DOHH2 (cell line): ENCODE measurements around the gene KIF24.
A peak's percentile ranks its signal among the peaks of the same experiment; 100 is the strongest.

Experiments used
- H3F3A ChIP-seq: fragments of 200-600 bp; sonication (generic), shearing (Covaris generic); 2 replicates; pipeline ENCODE4 v1.6.0; 2016; ENCODE audit warnings: antibody characterized with exemption, mild to moderate bottlenecking; ENCODE audit not compliant: control insufficient read depth, insufficient read depth
- H3K27ac ChIP-seq: fragments of 200-600 bp; sonication (generic); 2 replicates; pipeline ENCODE4 v1.5.1; 2014; ENCODE audit warnings: low read depth, mild to moderate bottlenecking, low read length, moderate library complexity
- H3K27me3 ChIP-seq: fragments of 200-600 bp; sonication (generic); 2 replicates; pipeline ENCODE4 v1.6.1; 2014; ENCODE audit warnings: mild to moderate bottlenecking, low read length, mixed read lengths; ENCODE audit not compliant: control insufficient read depth
- H3K36me3 ChIP-seq: fragments of 200-600 bp; sonication (generic); 2 replicates; pipeline ENCODE4 v1.6.1; 2014; ENCODE audit warnings: mild to moderate bottlenecking, low read length, moderate library complexity, mixed read lengths; ENCODE audit not compliant: control insufficient read depth
- H3K4me1 ChIP-seq: fragments of 200-600 bp; sonication (generic); 2 replicates; pipeline ENCODE4 v1.6.1; 2014; ENCODE audit warnings: mild to moderate bottlenecking, low read length, mixed read lengths; ENCODE audit not compliant: control insufficient read depth
- H3K4me2 ChIP-seq: fragments of 200-600 bp; sonication (generic); 2 replicates; pipeline ENCODE4 v1.6.0; 2014; ENCODE audit warnings: mild to moderate bottlenecking, low read length, moderate library complexity
- H3K4me3 ChIP-seq: fragments of 200-600 bp; sonication (generic); 2 replicates; pipeline ENCODE4 v1.5.1; 2014; ENCODE audit warnings: mild to moderate bottlenecking, low read length, mixed read lengths
- H3K79me2 ChIP-seq: fragments of 200-600 bp; sonication (generic); 2 replicates; pipeline ENCODE4 v1.6.1; 2014; ENCODE audit warnings: mild to moderate bottlenecking, low read length, mixed read lengths; ENCODE audit not compliant: control insufficient read depth
- H3K9me2 ChIP-seq: fragments of 200-600 bp; sonication (generic); replicated peaks from 2 replicates; pipeline ENCODE4 v1.6.1; 2014; ENCODE audit warnings: mild to moderate bottlenecking, low read length, mixed read lengths; ENCODE audit not compliant: control insufficient read depth
- H3K9me3 ChIP-seq: fragments of 200-600 bp; sonication (generic); 2 replicates; pipeline ENCODE4 v1.6.1; 2014; ENCODE audit warnings: antibody characterized with exemption, low read length, mixed read lengths; ENCODE audit not compliant: control insufficient read depth, insufficient read depth
- H4K20me1 ChIP-seq: fragments of 200-600 bp; sonication (generic); 2 replicates; pipeline ENCODE4 v1.6.0; 2014; ENCODE audit warnings: low read depth, mild to moderate bottlenecking, antibody characterized with exemption, low read length, moderate library complexity; ENCODE audit not compliant: control insufficient read depth, insufficient read depth
- CTCF ChIP-seq: fragments of 200-600 bp; sonication (generic); IDR thresholded peaks from one replicate; pipeline ENCODE4 v1.5.1; 2014; ENCODE audit warnings: antibody characterized with exemption, mild to moderate bottlenecking, low read depth, low read length; ENCODE audit not compliant: poor library complexity, severe bottlenecking
- EZH2phosphoT487 ChIP-seq: fragments of 200-600 bp; sonication (generic); IDR thresholded peaks from 2 replicates; pipeline ENCODE4 v1.6.1; 2017; ENCODE audit warnings: borderline replicate concordance, mild to moderate bottlenecking, antibody characterized with exemption, low read length, moderate library complexity, mixed read lengths

Gene KIF24

GRCh38 chr9:34376596-34377403 lies 47.7 kb upstream of the KIF24 start, which contains the start of gene MYORG:
Gene MYORG (minus strand): TSS chr9:34376898. CDS start chr9:34372943, 3,955 bp downstream.
- no peaks in the 10 kb centered on the region for H3K36me3 ChIP-seq
- peaks cover 44% of the 10 kb centered on the region for H3K4me1 ChIP-seq
- H3K27me3 ChIP-seq, result peaks cover 14% of the 10 kb centered on the region
- H3K27ac ChIP-seq, result no peak within 1 kb of the TSS
- H3F3A ChIP-seq, result no peaks in the 10 kb centered on the region
- no peaks in the 10 kb centered on the region for H3K9me2 ChIP-seq
- H3K4me3 ChIP-seq, result peak within 1 kb of the TSS; percentile 77
- peak within 1 kb of the TSS; percentile 83 for H3K4me2 ChIP-seq
- TF ChIP-seq CTCF (no peak), EZH2phosphoT487 (no peak)
- no peaks in the 10 kb centered on the region for H3K79me2 ChIP-seq
- H4K20me1 ChIP-seq, result no peaks in the 10 kb centered on the region
- H3K9me3 ChIP-seq, result no peaks in the 10 kb centered on the region

- Histone ChIP-seq H3K4me3 (peak overlapping the region; percentile 77), H3K79me2 (no peaks in the 10 kb centered on the region), H3K27ac (no peak overlapping the region)
Measured at GRCh38 chr9:34375901-34376595, 47.0 kb upstream of the KIF24 start.

GRCh38 chr9:34374905-34375552 lies 46.0 kb upstream of the KIF24 start:
- no peaks in the 10 kb centered on the region for H3K27me3 ChIP-seq
- TF ChIP-seq EZH2phosphoT487 (no peak), CTCF (no peak)
- no peaks in the 10 kb centered on the region for H4K20me1 ChIP-seq
- H3K79me2 ChIP-seq, result no peaks in the 10 kb centered on the region
- H3K36me3 ChIP-seq, result no peaks in the 10 kb centered on the region
- peaks cover 31% of the 10 kb centered on the region for H3K4me1 ChIP-seq
- H3K9me3 ChIP-seq, result no peaks in the 10 kb centered on the region; the same call in 1 of the 2 replicates
- H3F3A ChIP-seq, result no peaks in the 10 kb centered on the region
- H3K9me2 ChIP-seq, result no peaks in the 10 kb centered on the region
- H3K4me2 ChIP-seq, result no peak overlapping the region
- no peak overlapping the region for H3K27ac ChIP-seq
- H3K4me3 ChIP-seq, result no peak overlapping the region

More at GRCh38 chr9:34375901-34376595, 47.0 kb upstream of the KIF24 start:
- H3K4me2 ChIP-seq, result peak overlapping the region; percentile 83
- H3K9me2 ChIP-seq, result no peaks in the 10 kb centered on the region
- no peak for TF ChIP-seq EZH2phosphoT487
- TF ChIP-seq CTCF, result peak; percentile 55
- no peaks in the 10 kb centered on the region for H4K20me1 ChIP-seq
- H3K4me1 ChIP-seq, result peaks cover 41% of the 10 kb centered on the region
- no peaks in the 10 kb centered on the region for H3F3A ChIP-seq
- no peaks in the 10 kb centered on the region; the same call in 1 of the 2 replicates for H3K9me3 ChIP-seq
- no peaks in the 10 kb centered on the region for H3K36me3 ChIP-seq
- H3K27me3 ChIP-seq, result peaks cover 6% of the 10 kb centered on the region
